GM12865 (cell line): ENCODE data around the gene PTPN11.
"Not testable (repeated sequence)": the region's sequence is repeated elsewhere in the genome, so short reads cannot be mapped to it uniquely, and the experiment has no call there.

Experiments used
- DNase-seq: peaks from one replicate; pipeline ENCODE4 v3.0.0; 2010; ENCODE audit warnings: low read depth
- H3K4me3 ChIP-seq: 2 replicates; pipeline ENCODE4 v1.5.1; 2011; ENCODE audit warnings: mild to moderate bottlenecking, low read depth, low read length, control low read depth
- TF ChIP-seq, protein P1 (sequence below): IDR thresholded peaks from 2 replicates; pipeline ENCODE4 v1.5.1; 2011; ENCODE audit warnings: low read length, control low read depth, low read depth, inconsistent platforms; ENCODE audit not compliant: insufficient read depth; ENCODE audit errors: missing control alignments

Gene PTPN11

DNA sequence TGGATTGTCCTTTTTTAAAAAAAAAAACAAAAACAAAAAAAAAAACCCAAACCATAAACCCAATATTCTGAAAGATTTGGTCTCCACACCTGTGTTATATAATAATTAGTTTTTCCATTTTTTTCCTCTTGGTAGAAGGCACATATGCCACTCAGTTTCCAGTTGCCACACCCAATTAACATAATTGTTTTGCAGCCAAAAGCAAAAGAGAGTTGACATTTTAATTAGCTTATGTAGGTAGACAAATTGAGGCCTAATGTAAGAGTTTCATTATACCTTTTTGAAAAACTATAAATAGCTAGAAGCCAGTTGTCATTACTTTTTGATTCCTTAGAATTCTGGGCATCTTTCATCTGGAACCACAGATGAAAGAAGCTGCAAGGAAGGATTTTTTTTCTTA lies 21.0 kb downstream of the PTPN11 start:
- no peak for DNase-seq
- no peak overlapping the region for H3K4me3 ChIP-seq
- TF ChIP-seq, protein P1, sequence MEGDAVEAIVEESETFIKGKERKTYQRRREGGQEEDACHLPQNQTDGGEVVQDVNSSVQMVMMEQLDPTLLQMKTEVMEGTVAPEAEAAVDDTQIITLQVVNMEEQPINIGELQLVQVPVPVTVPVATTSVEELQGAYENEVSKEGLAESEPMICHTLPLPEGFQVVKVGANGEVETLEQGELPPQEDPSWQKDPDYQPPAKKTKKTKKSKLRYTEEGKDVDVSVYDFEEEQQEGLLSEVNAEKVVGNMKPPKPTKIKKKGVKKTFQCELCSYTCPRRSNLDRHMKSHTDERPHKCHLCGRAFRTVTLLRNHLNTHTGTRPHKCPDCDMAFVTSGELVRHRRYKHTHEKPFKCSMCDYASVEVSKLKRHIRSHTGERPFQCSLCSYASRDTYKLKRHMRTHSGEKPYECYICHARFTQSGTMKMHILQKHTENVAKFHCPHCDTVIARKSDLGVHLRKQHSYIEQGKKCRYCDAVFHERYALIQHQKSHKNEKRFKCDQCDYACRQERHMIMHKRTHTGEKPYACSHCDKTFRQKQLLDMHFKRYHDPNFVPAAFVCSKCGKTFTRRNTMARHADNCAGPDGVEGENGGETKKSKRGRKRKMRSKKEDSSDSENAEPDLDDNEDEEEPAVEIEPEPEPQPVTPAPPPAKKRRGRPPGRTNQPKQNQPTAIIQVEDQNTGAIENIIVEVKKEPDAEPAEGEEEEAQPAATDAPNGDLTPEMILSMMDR = no peak

DNA sequence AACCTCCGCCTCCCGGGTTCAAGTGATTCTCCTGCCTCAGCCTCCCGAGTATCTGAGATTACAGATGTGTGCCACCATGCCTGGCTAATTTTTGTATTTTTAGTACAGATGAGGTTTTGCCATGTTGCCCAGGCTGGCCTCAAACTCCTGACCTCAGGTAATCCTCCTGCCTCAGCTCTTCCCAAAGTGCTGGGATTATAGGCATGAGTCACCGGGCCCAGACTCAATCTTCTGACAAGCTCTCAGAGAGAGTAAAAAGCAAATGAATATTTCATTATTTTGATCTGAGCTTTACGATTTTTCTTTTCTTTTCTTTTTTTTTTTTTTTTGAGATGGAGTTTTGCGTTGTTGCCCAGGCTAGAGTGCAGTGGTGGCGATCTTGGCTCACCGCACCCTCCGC lies 21.9 kb downstream of the PTPN11 start:
- DNase-seq, H3K4me3 ChIP-seq: not testable (repeated sequence)

DNA sequence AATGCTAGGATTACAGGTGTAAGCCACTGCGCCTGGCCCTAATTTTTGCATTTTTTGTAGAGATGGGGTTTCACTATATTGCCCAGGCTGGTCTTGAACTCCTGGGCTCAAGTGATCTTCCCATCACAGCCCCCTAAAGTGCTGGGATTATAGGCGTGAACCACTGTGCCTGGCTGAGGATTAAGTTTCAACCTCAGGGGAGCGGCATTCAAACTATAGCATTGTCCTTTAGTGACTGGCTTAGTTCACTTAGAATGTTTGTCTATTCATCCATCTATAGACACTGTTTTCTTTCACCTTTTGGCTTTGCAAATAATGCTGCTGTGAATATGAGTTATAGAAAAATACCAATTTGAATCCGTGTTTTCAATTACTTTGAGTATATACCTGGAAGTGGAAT lies 25.2 kb downstream of the PTPN11 start:
- no peak overlapping the region for H3K4me3 ChIP-seq
- TF ChIP-seq, protein P1 = no peak
- no peak for DNase-seq

DNA sequence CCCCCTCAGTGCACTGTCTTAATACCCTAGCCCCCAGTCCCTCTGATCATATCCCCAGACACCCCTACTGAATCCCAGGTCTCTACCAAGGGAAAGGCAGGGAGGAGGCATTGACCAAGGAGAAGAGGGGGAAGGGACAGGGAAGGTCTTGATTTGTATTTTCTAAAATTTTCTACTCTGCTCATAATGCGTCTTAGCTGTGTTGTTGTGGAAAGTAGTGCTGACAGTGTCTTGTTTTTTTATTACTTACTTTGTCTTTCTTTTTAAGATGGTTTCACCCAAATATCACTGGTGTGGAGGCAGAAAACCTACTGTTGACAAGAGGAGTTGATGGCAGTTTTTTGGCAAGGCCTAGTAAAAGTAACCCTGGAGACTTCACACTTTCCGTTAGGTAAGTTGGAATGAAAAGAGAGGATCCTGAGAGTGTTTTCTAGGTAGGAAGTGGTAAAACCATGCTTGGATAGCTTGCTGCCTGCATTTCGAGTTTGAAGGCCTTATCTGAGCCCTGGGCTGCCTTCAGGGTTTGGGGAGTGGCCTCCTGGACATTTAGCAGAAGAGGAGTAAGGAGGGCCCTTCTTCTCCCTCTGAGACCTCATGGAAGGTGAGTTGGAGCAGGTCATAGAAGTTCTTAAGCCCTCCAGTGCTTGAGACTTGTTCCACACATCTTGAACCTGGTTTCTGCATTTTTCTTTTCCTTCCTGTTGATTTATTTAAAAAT lies 27.4 kb downstream of the PTPN11 start:
- no peak for DNase-seq
- TF ChIP-seq, protein P1 = no peak
- no peak overlapping the region for H3K4me3 ChIP-seq

DNA sequence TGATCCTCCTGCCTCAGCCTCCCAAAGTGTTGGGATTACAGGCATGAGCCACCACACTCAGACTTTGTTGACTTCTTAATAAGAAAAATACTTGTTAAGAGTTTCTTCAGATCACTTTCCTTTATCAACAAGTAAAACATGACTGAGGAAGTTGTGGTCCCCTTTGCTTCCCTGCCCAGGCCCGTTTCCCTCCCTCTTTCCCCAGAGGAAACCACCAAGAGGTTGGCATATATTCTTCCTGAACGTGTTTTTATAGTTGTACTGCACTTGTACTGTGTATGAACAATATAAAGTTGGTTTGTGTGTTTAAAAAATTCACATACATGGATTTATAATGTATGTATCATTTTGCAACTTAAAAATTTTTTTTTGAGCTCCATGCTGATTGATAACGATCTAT lies 28.4 kb downstream of the PTPN11 start:
- TF ChIP-seq, protein P1 = no peak
- DNase-seq = no peak
- no peak overlapping the region for H3K4me3 ChIP-seq

DNA sequence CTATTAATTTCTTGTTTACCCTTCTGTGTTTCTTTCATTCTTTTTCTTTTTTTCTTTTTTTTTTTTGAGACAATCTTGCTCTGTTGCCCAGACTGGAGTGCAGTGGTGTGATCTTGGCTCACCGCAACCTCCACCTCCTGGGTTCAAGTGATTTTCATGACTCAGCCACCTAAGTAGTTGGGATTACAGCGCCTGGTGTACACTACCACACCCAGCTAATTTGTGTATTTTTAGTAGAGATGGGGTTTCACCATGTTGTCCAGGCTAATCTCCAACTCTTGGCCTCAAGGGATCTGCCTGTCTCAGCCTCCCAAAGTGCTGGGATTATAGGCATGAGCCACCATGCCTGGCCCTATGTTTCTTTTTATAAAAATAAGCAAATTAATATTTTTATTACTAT lies 29.4 kb downstream of the PTPN11 start:
- DNase-seq = not testable (repeated sequence)

DNA sequence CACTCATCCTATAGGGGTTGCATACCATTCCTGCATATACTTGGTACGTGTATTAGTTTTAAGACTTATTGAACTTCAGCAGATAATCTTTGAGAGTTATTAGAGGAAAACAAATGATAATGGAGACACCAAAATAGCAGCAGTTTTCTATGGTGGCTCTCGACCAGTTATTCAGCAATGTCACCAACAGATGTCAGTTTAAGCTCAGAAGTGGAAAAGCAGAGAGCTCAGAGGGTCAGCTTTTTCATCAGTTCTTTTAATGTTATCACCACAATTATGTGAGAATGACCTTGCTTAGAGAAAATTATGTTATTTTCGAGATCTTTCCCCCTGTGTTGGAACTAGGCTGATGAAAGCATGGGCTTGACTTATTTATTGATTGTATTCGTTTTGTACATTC lies 32.0 kb downstream of the PTPN11 start:
- H3K4me3 ChIP-seq = no peak overlapping the region
- TF ChIP-seq, protein P1 = no peak
- no peak for DNase-seq

More for the DNA sequence above, 29.4 kb downstream of the PTPN11 start:
- H3K4me3 ChIP-seq = not testable (repeated sequence)

DNA sequence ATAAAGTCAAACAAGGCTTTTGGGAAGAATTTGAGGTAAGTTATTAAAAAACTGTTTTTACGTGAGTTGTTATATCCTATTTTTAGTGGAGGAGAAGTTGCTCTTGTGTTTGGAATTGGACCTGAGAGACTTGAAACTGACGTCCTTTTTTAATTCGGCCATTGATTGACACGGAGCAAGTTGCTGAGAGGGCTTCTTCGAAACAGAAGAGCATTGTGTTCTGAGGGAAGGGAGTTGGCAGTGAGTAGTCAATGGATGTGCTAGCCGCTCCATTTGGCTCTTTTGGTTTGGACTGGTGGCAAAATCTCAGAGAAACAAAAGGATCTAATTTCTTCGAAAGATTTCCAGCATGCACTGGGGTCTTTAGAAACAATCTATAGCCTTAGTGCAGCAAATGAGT lies 37.3 kb downstream of the PTPN11 start:
- DNase-seq = no peak
- no peak overlapping the region for H3K4me3 ChIP-seq
- TF ChIP-seq, protein P1 = no peak

DNA sequence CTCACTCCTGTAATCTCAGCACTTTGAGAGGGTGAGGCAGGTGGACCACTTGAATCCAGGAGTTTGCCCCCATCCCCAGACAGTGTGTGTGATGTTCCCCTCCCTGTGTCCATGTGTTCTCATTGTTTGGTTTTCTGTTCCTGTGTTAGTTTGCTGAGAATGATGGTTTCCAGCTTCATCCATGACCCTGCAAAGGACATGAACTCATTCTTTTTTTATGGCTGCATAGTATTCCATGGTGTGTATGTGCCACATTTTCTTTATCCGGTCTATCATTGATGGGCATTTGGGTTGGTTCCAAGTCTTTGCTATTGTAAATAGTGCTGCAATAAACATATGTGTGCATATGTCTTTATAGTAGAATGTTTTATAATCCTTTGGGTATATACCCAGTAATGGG lies 38.4 kb downstream of the PTPN11 start:
- not testable (repeated sequence) for DNase-seq, H3K4me3 ChIP-seq
